Hindlimb muscle (tissue), 1 donor: ENCODE results near the gene DNM3. TPM values are rescaled to one million over a fixed set of nuclear protein-coding genes. Genes with fewer than 3 reads are reported as not detected.

Source experiments
- DNase-seq: peaks from one replicate; pipeline ENCODE4 v3.0.0-alpha.2; 2013
- polyA plus RNA-seq: library from polyadenylated mRNA; unstranded; fragments of 120-200 nt; gene quantifications from one replicate; pipeline ENCODE4 v1.2.1, GENCODE V29; 2013; ENCODE audit not compliant: insufficient read length

Gene DNM3
- polyA plus RNA-seq, 1 donor = 1.9 TPM

GRCh38 chr1:172398970-172399755, 557.9 kb downstream of the DNM3 start:
- DNase-seq = peak; percentile 87

DNA sequence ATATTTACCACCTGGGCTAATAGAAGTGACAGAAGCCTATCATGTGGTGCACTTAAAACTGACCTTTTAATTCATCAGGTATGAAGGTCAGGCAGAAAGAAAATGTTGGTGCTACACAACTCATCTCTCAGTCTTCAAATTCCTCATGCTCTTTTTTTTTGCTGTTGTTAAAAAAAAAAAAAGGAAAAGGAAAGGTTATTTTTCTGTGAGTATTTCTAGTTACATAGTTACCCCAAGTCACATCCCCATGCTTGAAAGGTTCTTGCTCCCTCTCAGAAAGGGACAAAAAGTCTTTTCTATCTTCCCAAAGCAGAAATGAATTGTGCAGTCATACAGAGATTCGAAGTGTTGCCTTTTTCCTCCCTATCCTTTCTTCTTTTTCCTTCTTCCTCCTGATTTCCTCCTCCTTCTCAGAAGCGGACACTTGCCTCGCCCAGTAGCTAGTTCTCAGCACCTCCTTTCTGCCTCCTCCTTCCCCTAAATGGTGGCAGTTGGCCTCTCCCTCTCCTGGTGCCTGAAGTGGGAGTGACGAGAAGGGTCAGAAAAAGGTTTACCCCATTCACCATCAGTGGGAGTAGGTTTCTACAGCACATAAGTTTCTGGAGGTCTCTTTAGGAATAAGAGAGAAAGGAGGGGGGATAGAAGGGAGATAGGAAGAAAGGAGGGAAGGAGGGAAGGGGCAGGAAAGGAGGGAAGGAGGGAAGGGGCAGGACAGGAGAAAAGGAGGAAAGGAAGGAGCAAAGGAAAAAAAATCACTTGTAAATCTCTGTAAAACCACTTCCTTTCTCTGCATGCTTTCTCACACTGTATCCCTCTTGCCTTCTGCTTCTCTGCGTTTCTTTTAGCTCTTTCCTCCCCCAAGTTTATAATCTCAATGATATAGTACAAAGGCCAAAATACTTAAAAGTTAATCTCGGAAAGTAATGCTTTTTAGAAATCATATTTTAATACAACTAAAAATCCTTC, 558.7 kb downstream of the DNM3 start:
- DNase-seq = no peak

- peak; percentile 69 for DNase-seq
Observed at GRCh38 chr1:172400722-172401105, 559.4 kb downstream of the DNM3 start.

GRCh38 chr1:172401477-172401876, 560.2 kb downstream of the DNM3 start:
- DNase-seq = peak; percentile 55

DNA sequence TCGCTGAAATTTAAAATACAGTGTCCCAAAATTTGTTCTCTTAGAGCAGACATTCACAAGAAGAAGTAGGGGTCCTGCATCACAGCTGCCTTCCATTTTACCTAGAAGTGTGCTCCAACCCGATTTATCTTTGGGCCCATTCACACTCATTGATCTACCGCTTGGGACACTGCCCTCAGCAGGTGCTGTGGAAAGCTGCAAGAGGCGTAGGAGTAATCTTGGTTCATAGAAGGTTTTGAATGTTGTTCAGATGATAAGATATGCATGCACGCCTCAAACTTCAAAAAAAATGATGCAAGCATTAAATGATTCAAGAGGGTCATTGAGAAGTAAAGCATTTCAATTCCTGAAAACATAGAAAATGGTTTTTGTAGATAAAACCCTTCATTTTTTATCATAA, 560.6 kb downstream of the DNM3 start:
- DNase-seq = peak; percentile 54

GRCh38 chr1:172402878-172403569, 561.7 kb downstream of the DNM3 start:
- DNase-seq = no peak

- DNase-seq = no peak
Observed at GRCh38 chr1:172404121-172404520, 562.8 kb downstream of the DNM3 start.

GRCh38 chr1:172405912-172406311, 564.6 kb downstream of the DNM3 start:
- DNase-seq = no peak

GRCh38 chr1:172406968-172407367, 565.7 kb downstream of the DNM3 start:
- no peak for DNase-seq

GRCh38 chr1:172408958-172409357, 567.7 kb downstream of the DNM3 start:
- DNase-seq = no peak

- DNase-seq = no peak
Observed at GRCh38 chr1:172410027-172410426, 568.7 kb downstream of the DNM3 start.

DNA sequence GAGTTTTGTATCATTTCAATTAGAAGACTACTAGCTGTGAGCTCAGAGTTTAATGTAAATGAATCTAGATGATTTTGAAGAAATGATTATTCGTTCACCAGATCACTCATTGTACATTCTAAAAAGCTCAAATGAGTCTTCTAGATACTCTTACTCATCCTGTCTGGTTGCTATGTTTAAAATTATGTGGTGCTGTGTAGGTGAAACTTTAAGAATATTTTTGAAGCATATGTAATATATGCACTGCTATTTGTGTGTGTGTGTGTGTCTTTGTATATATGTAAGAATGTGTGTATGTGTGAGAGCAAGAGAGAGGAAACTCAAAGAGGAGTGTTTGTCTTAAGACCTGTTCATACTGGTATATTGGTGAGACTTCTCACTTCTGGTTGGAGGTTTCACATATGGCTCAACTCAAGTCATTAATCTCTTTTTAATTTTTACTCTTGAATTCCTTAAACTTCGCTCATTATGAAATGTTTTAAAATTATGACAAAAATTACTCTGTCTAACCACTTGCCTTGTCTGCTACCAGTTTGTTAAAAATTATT, 570.6 kb downstream of the DNM3 start:
- no peak for DNase-seq

DNA sequence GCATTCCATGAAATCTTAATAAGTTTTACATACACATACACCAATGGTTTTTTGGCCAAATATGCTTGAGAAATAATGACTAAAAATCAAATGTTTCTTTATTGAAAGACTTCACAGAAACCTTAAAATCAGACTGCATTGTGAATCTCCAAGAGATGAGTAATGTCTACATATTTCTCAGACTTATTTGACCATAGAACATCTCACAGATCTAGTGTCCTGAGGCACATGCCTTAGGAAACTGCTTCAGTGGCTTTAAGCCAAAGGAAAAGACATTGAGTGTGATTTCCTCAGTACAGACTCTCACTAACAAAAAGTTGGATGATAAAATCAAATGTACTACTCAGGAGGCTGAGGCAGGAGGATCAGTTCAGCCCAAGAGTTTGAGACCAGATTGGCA, 573.0 kb downstream of the DNM3 start:
- DNase-seq = no peak

- DNase-seq = no peak
Observed at GRCh38 chr1:172416496-172417035, 575.3 kb downstream of the DNM3 start.

DNA sequence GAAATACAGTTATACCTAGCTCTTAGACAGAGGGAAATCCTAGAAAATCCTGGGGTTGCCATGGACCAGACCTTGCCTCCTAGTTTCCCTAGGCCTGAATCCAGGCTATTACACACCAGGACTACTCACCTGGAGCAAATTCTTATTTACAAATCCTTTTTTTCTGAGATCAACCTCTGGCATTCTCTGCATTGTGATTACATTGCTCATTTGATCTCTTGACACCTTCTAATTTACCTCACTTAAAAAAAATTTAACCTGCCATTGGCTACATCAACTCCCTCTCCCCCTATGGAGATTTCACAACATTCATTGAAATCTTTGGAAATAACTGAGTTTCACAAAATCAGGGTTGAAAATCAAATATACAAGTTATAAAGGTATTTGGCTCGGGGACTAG, 576.3 kb downstream of the DNM3 start:
- DNase-seq = no peak

DNA sequence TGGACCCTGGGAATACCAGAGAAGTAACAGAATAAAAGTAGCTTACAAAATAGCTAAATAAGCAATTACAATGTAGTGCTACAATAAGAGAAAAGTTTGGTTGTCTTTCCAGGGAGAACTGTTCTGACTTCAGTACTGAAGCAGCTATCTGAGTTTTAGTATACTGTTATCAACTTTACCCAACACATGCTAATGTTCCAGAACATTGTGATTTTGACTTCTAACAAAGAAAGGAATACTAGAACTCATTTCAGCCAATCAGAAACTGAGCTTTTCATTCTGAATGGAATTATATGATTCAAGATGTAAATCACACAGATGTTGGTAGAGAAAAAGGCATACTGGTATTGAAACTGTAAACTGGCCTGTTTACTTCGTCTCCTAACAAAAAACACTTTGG, 579.1 kb downstream of the DNM3 start, which contains the start of gene C1orf105:
C1orf105 (plus strand) TSS at position 301 of the 400 bp plus-strand sequence. CDS start 201 bp downstream, outside the sequence.
- no peak for DNase-seq

GRCh38 chr1:172421974-172422604, 580.8 kb downstream of the DNM3 start:
- no peak for DNase-seq

DNA sequence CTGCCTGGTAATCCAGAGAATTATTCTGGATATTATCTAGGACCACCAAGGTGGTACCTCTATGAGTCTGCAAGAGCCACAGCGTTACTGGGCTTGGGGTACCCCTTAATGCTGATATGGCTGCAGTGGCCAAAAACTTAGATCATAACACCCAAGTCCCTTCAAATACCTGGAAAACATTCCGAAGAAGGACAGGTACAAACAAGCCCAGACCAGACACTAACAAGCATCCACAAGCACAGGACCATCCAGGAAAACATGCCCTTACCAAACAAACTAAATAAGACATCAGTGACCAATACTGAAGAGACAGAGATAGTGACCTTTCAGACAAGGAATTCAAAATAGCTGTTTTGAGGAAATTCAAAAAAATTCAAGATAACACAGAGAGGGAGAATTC, 582.0 kb downstream of the DNM3 start:
- DNase-seq = no peak

DNA sequence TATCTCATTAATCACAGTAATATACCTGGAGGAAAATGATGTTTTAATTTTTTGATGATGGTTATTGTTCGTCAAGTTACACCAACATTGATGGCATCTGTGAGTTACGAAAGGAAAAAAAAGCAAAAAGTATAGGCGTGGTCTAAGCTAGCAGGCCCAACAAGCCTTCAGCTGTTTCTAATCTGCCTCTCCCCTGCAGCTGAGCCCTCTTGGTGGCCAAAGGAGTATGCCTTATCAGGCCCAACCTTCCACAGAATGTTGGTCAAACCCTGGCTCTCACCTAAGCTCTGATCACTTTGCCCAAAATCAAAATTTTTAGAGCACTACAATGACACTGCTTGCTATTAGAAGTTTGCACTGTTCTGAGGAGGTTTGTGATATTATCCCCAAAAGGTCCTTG, 584.0 kb downstream of the DNM3 start:
- no peak for DNase-seq

- DNase-seq = no peak
Observed at GRCh38 chr1:172427191-172427590, 585.9 kb downstream of the DNM3 start.

DNA sequence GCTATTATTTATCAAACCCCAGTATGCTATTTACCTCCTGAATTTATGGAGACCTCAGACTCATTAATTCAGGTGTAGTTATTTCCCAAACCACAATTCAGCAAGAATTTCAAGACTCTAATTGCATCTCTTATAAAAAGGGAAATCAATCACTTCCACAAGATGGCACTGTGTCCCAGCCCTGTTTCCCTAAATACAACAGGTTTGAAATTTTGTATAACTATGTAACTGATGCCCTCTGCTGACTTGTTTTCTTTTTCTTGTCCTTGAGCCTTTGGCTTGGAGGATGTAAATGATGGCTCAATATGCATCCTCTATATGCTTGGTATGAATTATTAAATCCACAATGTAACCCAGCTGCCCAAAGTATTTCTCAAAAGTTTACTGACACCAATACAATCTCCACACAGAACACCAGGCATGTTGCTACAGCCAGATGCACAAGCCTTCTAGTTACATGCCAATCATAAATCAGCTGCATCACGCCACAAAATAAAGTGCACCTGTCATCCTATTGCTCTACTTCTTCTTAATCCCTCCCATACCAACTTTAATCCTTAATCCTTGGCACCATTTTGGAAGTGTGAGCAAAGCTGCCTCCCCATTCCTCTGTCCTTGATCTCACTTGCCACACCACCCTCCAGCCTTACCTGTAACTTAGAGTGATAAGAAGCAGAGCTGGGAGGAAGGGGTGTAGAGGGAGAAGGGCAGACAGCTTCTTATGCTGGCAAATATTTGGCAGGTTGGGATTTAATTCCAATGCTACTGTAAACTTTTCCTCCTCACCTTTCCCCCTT, 588.2 kb downstream of the DNM3 start:
- DNase-seq = peak; percentile 74
